ENCODE measurements around the gene KIF15. TPM values are rescaled to one million over a fixed set of nuclear protein-coding genes. Genes with fewer than 3 reads are reported as not detected.

KIF15 gene
- polyA plus RNA-seq, 3 donors: 0.15 to 0.16 TPM; not detected in 1

GRCh38 chr3:44890852-44891251 is 129.3 kb downstream of the KIF15 start:
- Mint-ChIP-seq H3K36me3 (no peaks in the 10 kb centered on the region), H3K27me3 (ENCODE audit: low read depth in 3 of 3) (peaks cover 0 to 3% (median 0%) of the 10 kb centered on the region in 3 donors), H3K9me3 (peaks cover 0 to 2% (median 0%) of the 10 kb centered on the region in 7 donors), H3K4me1 (peaks cover 5% of the 10 kb centered on the region), H3K4me3 (no peak overlapping the region), H3K27ac (no peak overlapping the region)
- no peak for TF ChIP-seq CTCF (IDR thresholded peaks at IDR 0.05)
- Histone ChIP-seq H2AFZ (ENCODE audit: insufficient read depth, low read depth, low read length, poor library complexity, severe bottlenecking) (no peak overlapping the region), H3K9me3 (replicated peaks in 1 of 2; ENCODE audit: control insufficient read depth in 1 of 2, insufficient read depth in 1 of 2, low read length in 2 of 2) (no peaks in the 10 kb centered on the region), H4K20me1 (ENCODE audit: insufficient read depth, low read length) (no peaks in the 10 kb centered on the region), H3K4me2 (replicated peaks; ENCODE audit: extremely low read depth, low read length, poor library complexity, severe bottlenecking) (no peak overlapping the region), H3K27me3 (ENCODE audit: control insufficient read depth in 2 of 2, insufficient read depth in 2 of 2, low read length in 2 of 2) (no peaks in the 10 kb centered on the region), H3K4me3 (replicated peaks in 1 of 3; ENCODE audit: low read depth in 2 of 3, low read length in 3 of 3) (no peak overlapping the region), H3K79me2 (ENCODE audit: insufficient read depth, low read length) (no peaks in the 10 kb centered on the region), H3K4me1 (ENCODE audit: control insufficient read depth in 1 of 2, insufficient read depth in 2 of 2, low read length in 2 of 2) (no peaks in the 10 kb centered on the region), H3K27ac (ENCODE audit: low read depth in 1 of 2, low read length in 2 of 2) (no peak overlapping the region), H3K9ac (ENCODE audit: insufficient read depth, low read length, poor library complexity, severe bottlenecking) (no peak overlapping the region), H3K36me3 (replicated peaks in 1 of 2; ENCODE audit: control insufficient read depth in 1 of 2, insufficient read depth in 2 of 2, low read length in 2 of 2) (no peaks in the 10 kb centered on the region)
- intact Hi-C loops (cut with micrococcal nuclease): no loop called here
- DNase-seq: no peak
- no CpG with 5 or more reads among the region's 3 CpGs for WGBS (ENCODE audit: insufficient coverage)

- Histone ChIP-seq H3K4me1 (ENCODE audit: control insufficient read depth in 1 of 2, insufficient read depth in 2 of 2, low read length in 2 of 2) (no peaks in the 10 kb centered on the region), H3K9ac (ENCODE audit: insufficient read depth, low read length, poor library complexity, severe bottlenecking) (no peak overlapping the region), H3K36me3 (replicated peaks in 1 of 2; ENCODE audit: control insufficient read depth in 1 of 2, insufficient read depth in 2 of 2, low read length in 2 of 2) (no peaks in the 10 kb centered on the region), H4K20me1 (ENCODE audit: insufficient read depth, low read length) (no peaks in the 10 kb centered on the region), H3K4me2 (replicated peaks; ENCODE audit: extremely low read depth, low read length, poor library complexity, severe bottlenecking) (no peak overlapping the region), H2AFZ (ENCODE audit: insufficient read depth, low read depth, low read length, poor library complexity, severe bottlenecking) (no peak overlapping the region), H3K79me2 (ENCODE audit: insufficient read depth, low read length) (no peaks in the 10 kb centered on the region), H3K4me3 (replicated peaks in 1 of 3; ENCODE audit: low read depth in 2 of 3, low read length in 3 of 3) (no peak overlapping the region), H3K27ac (ENCODE audit: low read depth in 1 of 2, low read length in 2 of 2) (no peak overlapping the region), H3K9me3 (replicated peaks in 1 of 2; ENCODE audit: control insufficient read depth in 1 of 2, insufficient read depth in 1 of 2, low read length in 2 of 2) (no peaks in the 10 kb centered on the region), H3K27me3 (ENCODE audit: control insufficient read depth in 2 of 2, insufficient read depth in 2 of 2, low read length in 2 of 2) (no peaks in the 10 kb centered on the region)
- Mint-ChIP-seq H3K4me1 (peaks cover 5% of the 10 kb centered on the region), H3K27me3 (ENCODE audit: low read depth in 3 of 3) (peaks cover 0 to 3% (median under 1%) of the 10 kb centered on the region in 3 donors), H3K36me3 (no peaks in the 10 kb centered on the region), H3K9me3 (peaks cover 0 to 2% (median 0%) of the 10 kb centered on the region in 7 donors), H3K4me3 (no peak overlapping the region), H3K27ac (no peak overlapping the region)
- WGBS (ENCODE audit: insufficient coverage): no CpG with 5 or more reads among the region's 3 CpGs
- intact Hi-C loops (cut with micrococcal nuclease): no loop called here
- no peak for DNase-seq
- no peak for TF ChIP-seq CTCF (IDR thresholded peaks at IDR 0.05)
Measured at GRCh38 chr3:44892689-44893088, 131.1 kb downstream of the KIF15 start.
